A549 (cell line): ENCODE results near the gene AKR1A1. TPM values are rescaled to one million over a fixed set of nuclear protein-coding genes. Genes with fewer than 3 reads are reported as not detected.

Source experiments
- ATAC-seq, 2 experiments: fragments of 200-7000 bp in 1 of 2; fragments of >200 bp in 1 of 2; cut with Nextera tagmentation in 1 of 2; cut with Tn5 transposase in 1 of 2; 3 replicates each; pipeline versions ENCODE4 v1.8.0 to v1.9.1; 2018 to 2020; ENCODE audit warnings: mild to moderate bottlenecking in 1 of 2, moderate library complexity in 1 of 2
- CTCF ChIA-PET: fragments of 300-600 bp; sonication (Branson Sonifier 250); formaldehyde crosslinking; extraction: SDS; loops from one replicate; lab custom pipeline; 2021; ENCODE audit warnings: antibody characterized with exemption, inconsistent platforms; lab: Yijun Ruan, JAX
- POLR2A ChIA-PET: fragments of 350-600 bp; formaldehyde crosslinking; extraction: SDS; loops from one replicate; lab custom pipeline; 2021; ENCODE audit warnings: antibody characterized with exemption, inconsistent platforms; lab: Yijun Ruan, JAX
- DNase-seq, 2 experiments: peaks; one replicate each; pipeline versions ENCODE4 v3.0.0 to v3.0.0-alpha.2; 2011 to 2016; ENCODE audit warnings: low read depth in 1 of 2, low spot score in 1 of 2
- FAIRE-seq: peaks from 2 replicates; lab custom pipeline; 2011; peaks lifted over from hg19 to GRCh38; lab: Jason Lieb, UNC
- H3K27ac ChIP-seq, 2 experiments: fragments of >200 bp; sonication (Bioruptor Twin); formaldehyde crosslinking; 3 replicates each; pipeline ENCODE4 v1.5.1; 2016 to 2017
- H3K4me1 ChIP-seq: fragments of >200 bp; sonication (Bioruptor Twin); formaldehyde crosslinking; 3 replicates; pipeline ENCODE4 v1.6.1; 2016
- H3K4me2 ChIP-seq: fragments of >200 bp; sonication (Bioruptor Twin); formaldehyde crosslinking; 3 replicates; pipeline ENCODE4 v1.6.1; 2016
- H3K4me3 ChIP-seq: fragments of >200 bp; sonication (Bioruptor Twin); formaldehyde crosslinking; 3 replicates; pipeline ENCODE4 v1.5.1; 2016
- H3K9me3 ChIP-seq: fragments of >200 bp; sonication (Bioruptor Twin); formaldehyde crosslinking; 3 replicates; pipeline ENCODE4 v1.6.1; 2016
- ATOH8 ChIP-seq: fragments of 250-450 bp; sonication (Bioruptor Pico); IDR thresholded peaks from 2 replicates; pipeline ENCODE4 v1.5.0; 2020; ENCODE audit warnings: low read depth, mild to moderate bottlenecking, moderate library complexity
- BHLHE40 ChIP-seq: IDR thresholded peaks from 2 replicates; pipeline ENCODE4 v1.6.1; 2012; ENCODE audit warnings: low read depth, low read length, inconsistent platforms
- EHMT2 ChIP-seq: fragments of 200-600 bp; sonication (generic); IDR thresholded peaks from 2 replicates; pipeline ENCODE4 v1.6.1; 2016; ENCODE audit warnings: antibody characterized with exemption, low read depth, mild to moderate bottlenecking, moderate library complexity
- ELK1 ChIP-seq: fragments of 150-350 bp; IDR thresholded peaks from 2 replicates; pipeline ENCODE4 v1.6.1; 2014; ENCODE audit warnings: low read depth, mild to moderate bottlenecking, low read length
- FOSB ChIP-seq: fragments of 250-450 bp; sonication (Bioruptor Pico); IDR thresholded peaks from 2 replicates; pipeline ENCODE4 v1.5.0; 2020; ENCODE audit warnings: mild to moderate bottlenecking, moderate library complexity
- FOXS1 ChIP-seq: fragments of 250-450 bp; sonication (Bioruptor Pico); IDR thresholded peaks from 2 replicates; pipeline ENCODE4 v1.5.0; 2020; ENCODE audit warnings: mild to moderate bottlenecking, moderate library complexity
- HDAC2 ChIP-seq: fragments of 200-600 bp; sonication (generic); IDR thresholded peaks from 2 replicates; pipeline ENCODE4 v1.6.1; 2016
- HES2 ChIP-seq: fragments of >200 bp; sonication (Bioruptor Twin); formaldehyde crosslinking; IDR thresholded peaks from 2 replicates; pipeline ENCODE4 v1.6.1; 2016
- HOXA7 ChIP-seq: fragments of 250-450 bp; sonication (Bioruptor Pico); IDR thresholded peaks from 2 replicates; pipeline ENCODE4 v1.5.0; 2020; ENCODE audit warnings: mild to moderate bottlenecking, moderate library complexity
- HOXB13 ChIP-seq: fragments of 250-450 bp; sonication (Bioruptor Pico); IDR thresholded peaks from 2 replicates; pipeline ENCODE4 v1.5.0; 2020; ENCODE audit warnings: low read depth, mild to moderate bottlenecking, moderate library complexity
- MAZ ChIP-seq: fragments of 150-350 bp; IDR thresholded peaks from 2 replicates; pipeline ENCODE4 v1.6.1; 2014; ENCODE audit warnings: antibody characterized with exemption, low read depth, low read length, borderline replicate concordance
- POLR2AphosphoS2 ChIP-seq: conservative IDR thresholded peaks from 2 replicates; pipeline ENCODE4 v1.6.1; 2012; ENCODE audit warnings: low read length, improper control_type of control experiment, inconsistent platforms
- RARB ChIP-seq: fragments of 250-450 bp; sonication (Bioruptor Pico); IDR thresholded peaks from 2 replicates; pipeline ENCODE4 v1.8.0; 2021; ENCODE audit warnings: mild to moderate bottlenecking, moderate library complexity
- RCOR1 ChIP-seq: fragments of 150-350 bp; IDR thresholded peaks from 2 replicates; pipeline ENCODE4 v1.6.1; 2014; ENCODE audit warnings: antibody characterized with exemption, low read length, low read depth
- REST ChIP-seq: fragments of 200-600 bp; sonication (generic); IDR thresholded peaks from 2 replicates; pipeline ENCODE4 v1.6.1; 2016; ENCODE audit warnings: antibody characterized with exemption, mild to moderate bottlenecking, moderate library complexity
- RNF2 ChIP-seq: fragments of 200-600 bp; sonication (generic); IDR thresholded peaks from 2 replicates; pipeline ENCODE4 v1.6.1; 2016; ENCODE audit warnings: low read depth, mild to moderate bottlenecking, antibody characterized with exemption, moderate library complexity, borderline replicate concordance
- ZFP36 ChIP-seq: fragments of 450-650 bp; IDR thresholded peaks from 2 replicates; pipeline ENCODE4 v1.6.1; 2014; ENCODE audit warnings: borderline replicate concordance; ENCODE audit not compliant: partially characterized antibody
- ZNF302 ChIP-seq: fragments of 250-450 bp; sonication (Bioruptor Pico); IDR thresholded peaks from 2 replicates; pipeline ENCODE4 v1.9.0; 2021; ENCODE audit warnings: inconsistent platforms, mild to moderate bottlenecking, moderate library complexity
- ZSCAN20 ChIP-seq: fragments of 250-450 bp; sonication (Bioruptor Pico); IDR thresholded peaks from 2 replicates; pipeline ENCODE4 v1.8.0; 2022; ENCODE audit warnings: mild to moderate bottlenecking, moderate library complexity
- WGBS: methylation state at CpG from one replicate; pipeline ENCODE4 v1.1.6; 2017; ENCODE audit errors: missing lambda C conversion rate; 5-methylcytosine and 5-hydroxymethylcytosine counted together
- polyA plus RNA-seq, 4 experiments: library from polyadenylated mRNA; depleted of rRNA in 3 of 4; stranded (reverse); fragments of >200 nt; fragmentation: RNase III in 1 of 4; extraction: RNeasy Plus Mini Kit Qiagen cat#74134 plus additional on column Dnase treatment in 1 of 4; gene quantifications; 2 replicates in 3 of 4; 3 replicates in 1 of 4; pipeline ENCODE4 v1.2.3, GENCODE V29; 2011 to 2017
- TF ChIP-seq, protein P1 (sequence below): IDR thresholded peaks from 2 replicates; pipeline ENCODE4 v1.6.1; 2012

Gene AKR1A1
- polyA plus RNA-seq, 2 of the 4 experiments (the other 2 are of a cell fraction), result 89.0 to 110 TPM

GRCh38 chr1:45545553-45546310 is 4.9 kb upstream of the AKR1A1 start:
- DNase-seq, result no peak
- FAIRE-seq, result no peak
- 85% methylated on average over 7 of the region's 7 CpGs for WGBS
- POLR2A ChIA-PET, result interaction anchor here (1.2 kb wide), 1 partner anchor 24 kb away, joined by 5 read pairs; the partner anchor contains the start of gene PRDX1
- no peak overlapping the region; a peak in 1 of 6 replicates for H3K27ac ChIP-seq
- no peaks in the 10 kb centered on the region for H3K9me3 ChIP-seq
- TF ChIP-seq ZSCAN20 (no peak), EHMT2 (no peak), RARB (no peak), HDAC2 (no peak)
- TF ChIP-seq, all 56 proteins: peak for 0
- Histone ChIP-seq H3K4me2 (no peak overlapping the region), H3K4me3 (no peak overlapping the region), H3K4me1 (peaks cover 11% of the 10 kb centered on the region; the same call in 2 of the 3 replicates)
- ATAC-seq, result no peak
- CTCF ChIA-PET, result interaction anchor here (1.1 kb wide), 1 partner anchor 186 kb away, joined by 3 read pairs; no protein-coding TSS in a partner anchor

DNA sequence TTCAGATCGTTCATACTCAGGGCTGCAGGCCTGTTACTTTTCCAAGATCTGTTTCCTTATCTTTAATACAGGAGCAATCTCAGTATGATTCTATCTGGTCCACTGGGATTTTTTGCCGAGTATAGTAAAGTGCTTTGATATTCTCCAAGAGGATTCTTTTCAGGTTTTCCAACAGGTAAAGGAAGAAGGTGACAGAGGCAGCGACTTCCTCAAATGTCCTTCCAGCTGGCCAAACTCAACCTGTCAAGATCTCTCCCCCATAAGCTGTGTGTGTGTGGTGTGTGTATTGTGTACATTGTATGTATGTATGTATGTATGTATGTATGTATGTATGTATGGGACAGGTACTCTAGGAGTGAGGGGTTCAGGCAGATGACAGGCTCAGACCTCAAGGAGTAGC is 1.1 kb downstream of the AKR1A1 start:
- ChIA-PET CTCF (interaction anchor here (1.2 to 1.9 kb wide), 3 partner anchors 19 to 39 kb away, joined by 7 to 12 read pairs (median 8); no protein-coding TSS in a partner anchor), POLR2A (interaction anchor here (1.0 to 5.3 kb wide), 7 partner anchors 8 to 36 kb away, joined by 3 to 81 read pairs (median 5); partner anchors contain the start of gene PRDX1)
- H3K4me1 ChIP-seq, result peaks cover 22% of the 10 kb centered on the region
- TF ChIP-seq MAZ, result no peak
- no peak for TF ChIP-seq FOSB
- TF ChIP-seq REST, result no peak
- TF ChIP-seq HOXA7 (CRISPR knock-in tag), result no peak
- TF ChIP-seq RCOR1, result no peak
- peak overlapping the region; percentile 71 for H3K4me2 ChIP-seq
- DNase-seq (no peak), FAIRE-seq (no peak), ATAC-seq (no peak)
- peak overlapping the region; percentile 91 to 98 for H3K27ac ChIP-seq
- WGBS, result 11% methylated on average over 3 of the region's 3 CpGs
- H3K9me3 ChIP-seq, result no peaks in the 10 kb centered on the region
- H3K4me3 ChIP-seq, result peak overlapping the region; percentile 72

DNA sequence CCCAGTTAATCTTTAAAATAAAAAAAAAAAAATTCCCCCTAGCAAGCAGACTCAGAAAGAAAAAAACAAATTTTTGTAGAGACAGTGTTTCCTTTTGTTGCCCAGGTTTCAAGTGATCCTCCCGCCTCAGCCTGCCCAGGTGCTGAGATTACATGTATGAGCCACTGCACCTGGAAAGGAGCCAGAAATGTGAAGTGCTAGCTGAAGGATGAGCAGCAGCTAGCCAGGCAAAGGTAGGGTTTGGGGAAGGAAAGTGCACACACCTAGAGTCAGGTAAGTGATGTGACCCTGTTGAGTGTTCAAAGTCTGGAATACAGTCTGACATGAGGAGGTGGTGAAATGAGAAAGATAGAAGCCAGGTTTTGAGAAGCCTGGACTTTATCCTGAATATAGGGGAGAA is 1.7 kb downstream of the AKR1A1 start:
- DNase-seq, result no peak
- peak overlapping the region in 1 of 2 experiments; percentile 91; a peak in 1 of 6 replicates for H3K27ac ChIP-seq
- H3K4me1 ChIP-seq, result peaks cover 28% of the 10 kb centered on the region
- CTCF ChIA-PET, result interaction anchor here (1.8 kb wide), 1 partner anchor 31 kb away, joined by 4 read pairs; the partner anchor contains the start of gene PRDX1
- H3K4me2 ChIP-seq, result peak overlapping the region; percentile 71
- no peaks in the 10 kb centered on the region for H3K9me3 ChIP-seq
- 82% methylated on average over 1 of the region's 1 CpG for WGBS
- no peak for FAIRE-seq
- H3K4me3 ChIP-seq, result peak overlapping the region; percentile 72; the same call in 1 of the 3 replicates
- POLR2A ChIA-PET, result interaction anchor here (5.3 kb wide), 1 partner anchor 31 kb away, joined by 81 read pairs; the partner anchor contains the start of gene PRDX1
- no peak for ATAC-seq
- no peak for TF ChIP-seq REST
- no peak for TF ChIP-seq FOSB
- TF ChIP-seq HES2, result no peak
- no peak for TF ChIP-seq ZNF302 (CRISPR knock-in tag)
- TF ChIP-seq MAZ, result no peak
- TF ChIP-seq, protein P1, sequence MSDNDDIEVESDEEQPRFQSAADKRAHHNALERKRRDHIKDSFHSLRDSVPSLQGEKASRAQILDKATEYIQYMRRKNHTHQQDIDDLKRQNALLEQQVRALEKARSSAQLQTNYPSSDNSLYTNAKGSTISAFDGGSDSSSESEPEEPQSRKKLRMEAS, result no peak
- no peak for TF ChIP-seq POLR2AphosphoS2
- no peak for TF ChIP-seq ATOH8 (CRISPR knock-in tag)
- TF ChIP-seq BHLHE40, result no peak
- no peak for TF ChIP-seq ELK1
- TF ChIP-seq HOXA7 (CRISPR knock-in tag), result no peak
- no peak for TF ChIP-seq ZFP36
- TF ChIP-seq HOXB13 (CRISPR knock-in tag), result no peak
- TF ChIP-seq FOXS1, result no peak
- no peak for TF ChIP-seq EHMT2
- no peak for TF ChIP-seq RARB
- TF ChIP-seq RNF2, result no peak
